ENCODE data around the gene OSBPL8.

The OSBPL8 gene

GRCh38 chr12:76422543-76423438 is 136.8 kb downstream of the OSBPL8 start:
- TF ChIP-seq SNAI2 (CRISPR knock-in tag; IDR thresholded peaks at IDR 0.05) (no peak), TCF4 (CRISPR knock-in tag; IDR thresholded peaks at IDR 0.05; ENCODE audit: borderline replicate concordance) (no peak)
- ATAC-seq = peak; percentile 85

- ATAC-seq = peak; percentile 50
- no peak for TF ChIP-seq PATZ1 (CRISPR knock-in tag; IDR thresholded peaks at IDR 0.05; ENCODE audit: borderline replicate concordance)
- 0 out of 2 replicates have a peak, but pooled peaks have one; percentile 6 for TF ChIP-seq ISL1 (CRISPR knock-in tag; IDR thresholded peaks at IDR 0.05)
- no peak for TF ChIP-seq ZNF565 (CRISPR knock-in tag; conservative IDR thresholded peaks at IDR 0.05; ENCODE audit: low read depth)
- TF ChIP-seq CSRNP3 (CRISPR knock-in tag; IDR thresholded peaks at IDR 0.05) = no peak
These were observed 137.4 kb downstream of the OSBPL8 start for GRCh38 chr12:76422154-76422542.

GRCh38 chr12:76421046-76421445 is 138.5 kb downstream of the OSBPL8 start:
- ATAC-seq = no peak
- TF ChIP-seq SNAI2 (CRISPR knock-in tag; IDR thresholded peaks at IDR 0.05) (no peak), BACH2 (CRISPR knock-in tag; IDR thresholded peaks at IDR 0.05; ENCODE audit: borderline replicate concordance) (no peak), TSHZ2 (CRISPR knock-in tag; IDR thresholded peaks at IDR 0.05) (no peak), ZNF70 (CRISPR knock-in tag; IDR thresholded peaks at IDR 0.05) (no peak), ZNF565 (CRISPR knock-in tag; conservative IDR thresholded peaks at IDR 0.05; ENCODE audit: low read depth) (no peak), PATZ1 (CRISPR knock-in tag; IDR thresholded peaks at IDR 0.05; ENCODE audit: borderline replicate concordance) (no peak), ZFP3 (CRISPR knock-in tag; IDR thresholded peaks at IDR 0.05) (no peak), GLIS3 (CRISPR knock-in tag; IDR thresholded peaks at IDR 0.05) (no peak), OSR1 (CRISPR knock-in tag; IDR thresholded peaks at IDR 0.05) (no peak), ESRRG (CRISPR knock-in tag; IDR thresholded peaks at IDR 0.05) (no peak), ZC3H10 (CRISPR knock-in tag; IDR thresholded peaks at IDR 0.05) (no peak), ZFP30 (CRISPR knock-in tag; IDR thresholded peaks at IDR 0.05) (no peak), POU6F1 (CRISPR knock-in tag; IDR thresholded peaks at IDR 0.05; ENCODE audit: borderline replicate concordance, low read depth) (no peak), ARNTL (CRISPR knock-in tag; IDR thresholded peaks at IDR 0.05; ENCODE audit: borderline replicate concordance, low read depth) (no peak), ISL1 (CRISPR knock-in tag; IDR thresholded peaks at IDR 0.05) (no peak), TOX (CRISPR knock-in tag; IDR thresholded peaks at IDR 0.05; ENCODE audit: borderline replicate concordance) (no peak), CSDC2 (CRISPR knock-in tag; IDR thresholded peaks at IDR 0.05) (no peak), RARB (CRISPR knock-in tag; IDR thresholded peaks at IDR 0.05) (no peak)
